ENCODE measurements around the gene CLIP1.

DNA sequence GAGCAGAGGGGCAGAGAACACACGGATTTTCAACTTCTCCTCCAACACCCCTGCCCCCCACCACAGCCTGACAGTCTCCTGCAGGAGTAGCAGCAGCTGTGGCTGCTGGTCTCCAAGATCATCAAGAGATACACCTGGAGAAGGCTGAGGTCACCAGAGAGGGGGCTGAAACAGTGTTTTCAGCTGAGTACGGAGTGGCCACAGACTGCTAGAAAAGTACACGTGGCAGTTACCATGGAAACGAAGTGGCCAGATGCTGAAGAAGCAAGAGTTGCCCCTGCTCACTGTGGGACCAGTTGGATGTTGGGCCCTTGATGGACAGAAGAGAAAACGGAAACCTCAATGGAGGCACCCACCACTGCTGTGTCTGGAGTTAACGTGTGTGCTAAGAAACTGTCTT, 191.7 kb downstream of the CLIP1 start:
- TF ChIP-seq MXI1 (IDR thresholded peaks at IDR 0.05; ENCODE audit: borderline replicate concordance, low read depth, low read length) (no peak), RFX5 (IDR thresholded peaks at IDR 0.05; ENCODE audit: low read depth, low read length) (no peak), RAD21 (IDR thresholded peaks at IDR 0.05; ENCODE audit: low read length) (no peak), SMC3 (IDR thresholded peaks at IDR 0.05; ENCODE audit: low read depth, low read length) (no peak), POLR2A (IDR thresholded peaks at IDR 0.05; ENCODE audit: low read depth, low read length) (no peak), MAZ (IDR thresholded peaks at IDR 0.05; ENCODE audit: borderline replicate concordance, low read depth, low read length) (no peak), CEBPB (IDR thresholded peaks at IDR 0.05; ENCODE audit: low read depth, low read length) (no peak), CHD1 (IDR thresholded peaks at IDR 0.05; ENCODE audit: low read depth, low read length) (no peak), NFE2L2 (IDR thresholded peaks at IDR 0.05; ENCODE audit: low read depth, low read length) (no peak)
- TF ChIP-seq, protein P1, sequence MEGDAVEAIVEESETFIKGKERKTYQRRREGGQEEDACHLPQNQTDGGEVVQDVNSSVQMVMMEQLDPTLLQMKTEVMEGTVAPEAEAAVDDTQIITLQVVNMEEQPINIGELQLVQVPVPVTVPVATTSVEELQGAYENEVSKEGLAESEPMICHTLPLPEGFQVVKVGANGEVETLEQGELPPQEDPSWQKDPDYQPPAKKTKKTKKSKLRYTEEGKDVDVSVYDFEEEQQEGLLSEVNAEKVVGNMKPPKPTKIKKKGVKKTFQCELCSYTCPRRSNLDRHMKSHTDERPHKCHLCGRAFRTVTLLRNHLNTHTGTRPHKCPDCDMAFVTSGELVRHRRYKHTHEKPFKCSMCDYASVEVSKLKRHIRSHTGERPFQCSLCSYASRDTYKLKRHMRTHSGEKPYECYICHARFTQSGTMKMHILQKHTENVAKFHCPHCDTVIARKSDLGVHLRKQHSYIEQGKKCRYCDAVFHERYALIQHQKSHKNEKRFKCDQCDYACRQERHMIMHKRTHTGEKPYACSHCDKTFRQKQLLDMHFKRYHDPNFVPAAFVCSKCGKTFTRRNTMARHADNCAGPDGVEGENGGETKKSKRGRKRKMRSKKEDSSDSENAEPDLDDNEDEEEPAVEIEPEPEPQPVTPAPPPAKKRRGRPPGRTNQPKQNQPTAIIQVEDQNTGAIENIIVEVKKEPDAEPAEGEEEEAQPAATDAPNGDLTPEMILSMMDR (conservative IDR thresholded peaks at IDR 0.05; ENCODE audit: low read depth, low read length) = no peak
- TF ChIP-seq, protein P2, sequence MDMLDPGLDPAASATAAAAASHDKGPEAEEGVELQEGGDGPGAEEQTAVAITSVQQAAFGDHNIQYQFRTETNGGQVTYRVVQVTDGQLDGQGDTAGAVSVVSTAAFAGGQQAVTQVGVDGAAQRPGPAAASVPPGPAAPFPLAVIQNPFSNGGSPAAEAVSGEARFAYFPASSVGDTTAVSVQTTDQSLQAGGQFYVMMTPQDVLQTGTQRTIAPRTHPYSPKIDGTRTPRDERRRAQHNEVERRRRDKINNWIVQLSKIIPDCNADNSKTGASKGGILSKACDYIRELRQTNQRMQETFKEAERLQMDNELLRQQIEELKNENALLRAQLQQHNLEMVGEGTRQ (IDR thresholded peaks at IDR 0.05; ENCODE audit: low read depth, low read length) = no peak
- TF ChIP-seq, protein P3, sequence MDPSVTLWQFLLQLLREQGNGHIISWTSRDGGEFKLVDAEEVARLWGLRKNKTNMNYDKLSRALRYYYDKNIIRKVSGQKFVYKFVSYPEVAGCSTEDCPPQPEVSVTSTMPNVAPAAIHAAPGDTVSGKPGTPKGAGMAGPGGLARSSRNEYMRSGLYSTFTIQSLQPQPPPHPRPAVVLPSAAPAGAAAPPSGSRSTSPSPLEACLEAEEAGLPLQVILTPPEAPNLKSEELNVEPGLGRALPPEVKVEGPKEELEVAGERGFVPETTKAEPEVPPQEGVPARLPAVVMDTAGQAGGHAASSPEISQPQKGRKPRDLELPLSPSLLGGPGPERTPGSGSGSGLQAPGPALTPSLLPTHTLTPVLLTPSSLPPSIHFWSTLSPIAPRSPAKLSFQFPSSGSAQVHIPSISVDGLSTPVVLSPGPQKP (IDR thresholded peaks at IDR 0.05; ENCODE audit: borderline replicate concordance, low read depth, low read length) = no peak

All from IMR-90 (cell line).